Ovary (tissue), 3 donors: ENCODE measurements around the gene FAM217B.

Experiments
- POLR2A ChIP-seq: fragments of 450-650 bp; IDR thresholded peaks from one replicate; pipeline ENCODE4 v1.6.1; 2017; ENCODE audit warnings: antibody characterized with exemption, mild to moderate bottlenecking, moderate library complexity
- TF ChIP-seq, protein P1 (sequence below), 3 donors: fragments of 450-650 bp in 2 of 3; fragments of 200-600 bp in 1 of 3; IDR thresholded peaks; one replicate each; pipeline versions ENCODE4 v1.5.1 to v1.8.0; 2016 to 2022; ENCODE audit warnings: antibody characterized with exemption in 3 of 3, mild to moderate bottlenecking in 1 of 3
- donor health status: DM: no; HTN: no; CAD: no.

DNA sequence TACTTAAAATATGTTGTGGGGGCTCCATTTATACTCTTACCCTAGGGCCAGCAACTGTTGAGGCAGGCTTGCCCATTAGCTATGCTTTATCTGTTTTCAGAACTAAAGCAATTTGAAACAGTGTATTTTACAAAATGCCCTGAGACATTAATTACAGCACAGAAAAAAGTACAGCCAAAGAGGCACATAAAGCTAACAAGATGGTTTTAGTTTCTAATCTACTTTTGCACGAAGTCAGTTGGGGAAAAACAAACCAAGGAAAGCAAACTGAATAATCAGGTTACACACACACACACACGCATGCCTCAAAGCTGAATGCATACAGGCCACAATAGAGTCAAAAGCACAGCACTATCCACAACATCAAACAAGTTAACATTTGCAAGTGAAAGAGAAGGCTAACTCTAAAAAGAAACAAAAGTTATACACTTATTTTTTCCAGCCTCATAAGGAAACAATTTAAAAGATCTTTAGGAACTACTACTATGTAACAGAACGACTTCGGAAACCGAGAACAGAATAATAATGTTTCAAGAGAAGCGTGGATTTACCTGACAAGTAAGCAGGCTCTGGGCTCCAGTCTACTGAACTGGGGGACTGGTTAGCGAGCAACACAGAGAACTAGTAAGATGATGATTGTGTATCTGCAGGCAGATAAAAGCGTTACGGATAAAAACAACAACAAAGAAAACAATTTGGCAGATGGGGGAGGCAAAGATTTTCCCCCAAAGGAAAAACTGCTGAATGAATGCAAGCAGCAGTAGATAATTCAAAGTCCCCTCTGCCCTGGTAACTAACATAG is 8.5 kb upstream of the FAM217B start:
- TF ChIP-seq, protein P1, sequence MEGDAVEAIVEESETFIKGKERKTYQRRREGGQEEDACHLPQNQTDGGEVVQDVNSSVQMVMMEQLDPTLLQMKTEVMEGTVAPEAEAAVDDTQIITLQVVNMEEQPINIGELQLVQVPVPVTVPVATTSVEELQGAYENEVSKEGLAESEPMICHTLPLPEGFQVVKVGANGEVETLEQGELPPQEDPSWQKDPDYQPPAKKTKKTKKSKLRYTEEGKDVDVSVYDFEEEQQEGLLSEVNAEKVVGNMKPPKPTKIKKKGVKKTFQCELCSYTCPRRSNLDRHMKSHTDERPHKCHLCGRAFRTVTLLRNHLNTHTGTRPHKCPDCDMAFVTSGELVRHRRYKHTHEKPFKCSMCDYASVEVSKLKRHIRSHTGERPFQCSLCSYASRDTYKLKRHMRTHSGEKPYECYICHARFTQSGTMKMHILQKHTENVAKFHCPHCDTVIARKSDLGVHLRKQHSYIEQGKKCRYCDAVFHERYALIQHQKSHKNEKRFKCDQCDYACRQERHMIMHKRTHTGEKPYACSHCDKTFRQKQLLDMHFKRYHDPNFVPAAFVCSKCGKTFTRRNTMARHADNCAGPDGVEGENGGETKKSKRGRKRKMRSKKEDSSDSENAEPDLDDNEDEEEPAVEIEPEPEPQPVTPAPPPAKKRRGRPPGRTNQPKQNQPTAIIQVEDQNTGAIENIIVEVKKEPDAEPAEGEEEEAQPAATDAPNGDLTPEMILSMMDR (IDR thresholded peaks at IDR 0.05), result no peak
- no peak for TF ChIP-seq POLR2A
